Cardiac fibroblast (primary cell): ENCODE data around the gene TM9SF3.

Experiments used
- DNase-seq, 2 donors: peaks; one replicate each; pipeline versions ENCODE4 v3.0.0 to v3.0.0-alpha.2; 2010; ENCODE audit warnings: low read depth in 2 of 2
- H3K4me3 ChIP-seq, 2 donors: replicated peaks in 1 of 2; 1 replicate in 1 of 2; 2 replicates in 1 of 2; pipeline ENCODE4 v1.5.1; 2011; ENCODE audit warnings: low read depth in 2 of 2, low read length in 2 of 2, mild to moderate bottlenecking in 2 of 2, moderate library complexity in 1 of 2
- TF ChIP-seq, protein P1 (sequence below): IDR thresholded peaks from one replicate; pipeline ENCODE4 v1.5.1; 2011; ENCODE audit warnings: low read depth, mild to moderate bottlenecking, low read length, inconsistent platforms

Gene TM9SF3

DNA sequence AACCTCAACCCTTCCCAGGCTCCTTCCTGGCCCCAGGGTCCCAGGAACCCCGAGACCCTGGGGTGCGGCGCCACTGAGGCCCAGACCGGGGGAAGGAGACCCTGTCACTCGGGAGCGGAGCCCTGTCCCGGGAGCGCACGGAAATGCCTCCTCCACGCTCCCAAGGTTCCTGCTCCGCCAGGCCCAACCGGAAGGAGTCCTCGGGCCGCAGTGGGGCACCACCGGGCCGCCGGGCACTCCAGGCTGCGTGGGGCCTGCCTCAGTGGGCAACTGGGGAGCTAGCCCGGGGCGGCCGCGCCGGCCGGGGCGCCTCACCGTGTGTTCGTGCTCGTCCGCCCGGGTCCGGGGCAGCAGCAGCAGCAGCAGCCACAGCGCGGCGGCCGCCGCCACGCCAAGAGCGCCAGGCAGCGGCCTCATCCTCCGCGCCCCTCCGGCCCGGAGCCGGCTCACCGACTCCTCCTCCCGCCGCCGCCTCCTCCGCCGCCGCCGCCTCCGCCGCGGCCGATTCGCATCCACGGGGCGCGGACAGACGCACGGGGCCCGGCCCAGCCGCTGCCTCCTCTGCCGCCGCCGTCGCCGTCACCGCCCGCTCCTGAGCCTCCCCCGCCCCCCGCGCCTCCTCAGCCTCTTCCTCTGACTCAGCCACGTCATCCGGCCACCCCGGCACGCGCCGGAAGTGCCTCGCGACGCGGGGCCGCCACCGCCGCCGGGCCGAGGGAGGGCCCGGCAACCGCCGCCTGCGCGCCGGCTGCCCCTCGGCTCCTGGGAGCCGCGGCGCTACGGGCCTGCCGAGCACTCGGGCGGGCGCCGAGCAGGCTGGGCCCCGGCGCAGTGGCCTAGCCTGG lies at the start of gene TM9SF3:
Gene TM9SF3 (minus strand): TSS at position 594 of the 845 bp plus-strand sequence. CDS start 177 bp downstream, at position 417.
- TF ChIP-seq, protein P1, sequence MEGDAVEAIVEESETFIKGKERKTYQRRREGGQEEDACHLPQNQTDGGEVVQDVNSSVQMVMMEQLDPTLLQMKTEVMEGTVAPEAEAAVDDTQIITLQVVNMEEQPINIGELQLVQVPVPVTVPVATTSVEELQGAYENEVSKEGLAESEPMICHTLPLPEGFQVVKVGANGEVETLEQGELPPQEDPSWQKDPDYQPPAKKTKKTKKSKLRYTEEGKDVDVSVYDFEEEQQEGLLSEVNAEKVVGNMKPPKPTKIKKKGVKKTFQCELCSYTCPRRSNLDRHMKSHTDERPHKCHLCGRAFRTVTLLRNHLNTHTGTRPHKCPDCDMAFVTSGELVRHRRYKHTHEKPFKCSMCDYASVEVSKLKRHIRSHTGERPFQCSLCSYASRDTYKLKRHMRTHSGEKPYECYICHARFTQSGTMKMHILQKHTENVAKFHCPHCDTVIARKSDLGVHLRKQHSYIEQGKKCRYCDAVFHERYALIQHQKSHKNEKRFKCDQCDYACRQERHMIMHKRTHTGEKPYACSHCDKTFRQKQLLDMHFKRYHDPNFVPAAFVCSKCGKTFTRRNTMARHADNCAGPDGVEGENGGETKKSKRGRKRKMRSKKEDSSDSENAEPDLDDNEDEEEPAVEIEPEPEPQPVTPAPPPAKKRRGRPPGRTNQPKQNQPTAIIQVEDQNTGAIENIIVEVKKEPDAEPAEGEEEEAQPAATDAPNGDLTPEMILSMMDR: no peak
- H3K4me3 ChIP-seq: peak within 1 kb of the TSS; percentile 90 to 97
- peak; percentile 87 to 91 for DNase-seq

DNA sequence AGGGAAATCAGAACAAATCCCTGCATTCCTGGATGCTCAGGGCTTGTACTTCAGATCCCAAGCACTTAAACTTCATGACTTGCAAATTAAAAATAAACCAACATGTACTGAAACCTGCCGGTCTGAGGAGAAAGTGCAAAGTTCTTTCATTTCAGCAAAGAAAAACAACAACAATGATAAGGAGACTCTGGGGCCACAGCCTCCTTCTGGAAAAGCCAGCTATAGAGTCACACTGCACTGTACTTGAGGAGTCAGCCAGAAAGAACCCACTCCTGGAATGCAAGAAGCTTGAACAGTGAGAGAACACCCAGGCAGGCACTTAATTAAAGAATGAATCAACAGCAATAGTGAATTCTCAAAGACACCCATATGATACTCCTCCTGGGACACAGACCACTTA lies 49.7 kb upstream of the TM9SF3 start:
- no peak for DNase-seq
- TF ChIP-seq, protein P1: no peak
- H3K4me3 ChIP-seq: no peak overlapping the region

DNA sequence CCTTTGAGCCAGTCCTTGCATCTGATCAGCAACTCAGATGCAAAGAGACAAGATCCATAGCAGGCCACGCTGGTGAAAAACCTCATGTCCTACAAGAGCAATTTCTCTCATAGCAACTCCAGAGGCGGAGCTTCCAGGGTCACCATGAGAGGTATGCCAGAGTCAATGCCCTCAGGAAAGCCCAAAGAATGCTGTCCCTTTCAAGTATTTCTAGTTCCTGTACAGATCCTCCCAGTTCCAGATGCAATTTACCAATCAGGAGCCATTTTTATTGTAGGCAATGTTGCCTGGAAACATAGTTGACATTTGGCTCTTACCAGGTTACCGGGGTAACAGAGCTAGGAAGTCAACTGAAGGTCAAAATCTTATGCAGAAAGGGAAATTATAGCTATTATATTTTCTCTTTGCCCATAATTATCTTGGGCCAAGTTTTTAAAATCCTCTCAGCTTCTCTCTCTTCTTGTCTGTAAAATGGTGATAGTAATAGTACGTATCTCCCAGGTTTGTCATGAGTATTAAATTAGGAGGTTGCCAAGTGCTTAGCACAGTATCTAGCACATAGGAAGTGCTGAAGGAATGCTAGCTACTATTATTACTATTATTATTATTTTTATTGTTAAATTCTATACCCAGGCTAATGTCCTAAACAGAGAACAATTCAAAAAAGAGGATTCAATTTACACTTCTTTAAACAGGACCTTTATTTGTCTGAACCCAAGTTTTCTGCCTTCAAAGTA lies 46.3 kb upstream of the TM9SF3 start:
- TF ChIP-seq, protein P1: no peak
- no peak for DNase-seq
- no peak overlapping the region for H3K4me3 ChIP-seq

DNA sequence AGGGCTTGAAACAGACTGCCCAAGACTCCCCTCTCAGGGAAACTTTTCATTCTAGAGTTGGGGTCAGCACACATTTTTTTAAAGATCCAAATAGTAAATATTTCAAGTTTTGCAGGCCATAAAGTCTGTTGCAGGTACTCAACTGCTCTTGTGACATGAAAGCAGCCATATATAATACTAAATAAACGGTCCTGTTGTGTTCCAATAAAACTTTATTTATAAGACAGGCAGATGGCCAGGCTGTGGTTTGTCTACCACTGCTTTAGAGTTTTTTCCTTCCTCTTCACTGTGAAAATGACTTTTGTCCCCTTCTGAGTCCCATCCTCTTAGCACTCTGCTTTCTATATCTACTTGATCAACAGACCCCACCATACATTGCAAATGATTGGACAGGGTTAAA lies 40.5 kb upstream of the TM9SF3 start:
- DNase-seq: no peak
- no peak overlapping the region for H3K4me3 ChIP-seq
- TF ChIP-seq, protein P1: no peak

DNA sequence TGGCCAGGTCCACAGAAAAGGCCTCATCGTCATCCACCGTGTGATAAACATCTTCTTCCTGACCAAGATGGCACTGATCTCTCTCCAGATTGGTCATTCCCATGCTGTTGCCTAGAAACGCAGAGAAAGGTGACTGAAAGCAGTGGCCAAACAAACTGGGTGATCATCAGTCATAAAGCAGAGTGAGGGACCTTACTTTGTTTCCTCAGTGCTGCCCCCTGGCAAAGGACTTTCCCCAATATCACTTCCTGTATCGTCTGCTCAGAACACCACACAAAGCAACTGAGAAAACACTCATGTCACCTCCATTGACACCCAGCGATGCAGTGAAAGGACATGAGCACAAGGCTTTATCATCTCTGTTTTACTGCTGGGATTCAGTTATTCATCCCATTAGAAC lies 40.0 kb upstream of the TM9SF3 start:
- TF ChIP-seq, protein P1: no peak
- DNase-seq: no peak
- no peak overlapping the region for H3K4me3 ChIP-seq

DNA sequence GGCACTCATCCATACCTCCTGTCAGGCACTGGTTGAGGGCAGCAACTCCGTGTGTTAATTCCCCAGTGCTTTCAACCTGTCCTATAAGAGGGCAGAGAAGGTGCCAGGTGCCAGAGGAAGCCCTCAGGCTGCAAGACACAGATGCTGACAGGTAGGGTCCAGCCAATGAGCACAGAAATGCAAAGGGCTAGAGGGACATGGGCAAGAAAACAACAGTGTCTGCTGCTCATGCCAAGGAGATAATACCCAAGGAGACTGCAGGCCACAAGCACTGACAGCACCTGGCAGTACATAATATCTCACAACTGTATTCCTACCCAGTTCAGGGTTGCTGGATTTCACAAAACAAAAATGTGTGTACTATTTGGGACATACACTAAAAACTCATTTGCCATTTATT lies 38.4 kb upstream of the TM9SF3 start:
- no peak for DNase-seq
- TF ChIP-seq, protein P1: no peak
- H3K4me3 ChIP-seq: no peak overlapping the region
